Adrenal gland (tissue), 12 donors: ENCODE measurements around the gene DLG2. TPM values are rescaled to one million over a fixed set of nuclear protein-coding genes. Genes with fewer than 3 reads are reported as not detected.

Source experiments
- DNase-seq, 7 donors: peaks; one replicate each; pipeline ENCODE4 v3.0.0-alpha.2; 2019 to 2020
- H3K27ac ChIP-seq, 5 donors: fragments of 200-600 bp; sonication (generic) in 4 of 5; 1 replicate in 3 of 5; 2 replicates in 2 of 5; pipeline versions ENCODE4 v1.5.1 to v1.8.0; 2016 to 2020; ENCODE audit warnings: mild to moderate bottlenecking in 1 of 5
- H3K27me3 ChIP-seq: fragments of 200-600 bp; 2 replicates; pipeline ENCODE4 v1.8.0; 2021
- H3K36me3 ChIP-seq, 2 donors: fragments of 200-600 bp; replicated peaks in 1 of 2; 1 replicate in 1 of 2; 2 replicates in 1 of 2; pipeline versions ENCODE4 v1.5.1 to v1.8.0; 2018 to 2022
- H3K4me1 ChIP-seq, 2 donors: fragments of 200-600 bp; replicated peaks in 1 of 2; 1 replicate in 1 of 2; 2 replicates in 1 of 2; pipeline versions ENCODE4 v1.5.1 to v1.8.0; 2018 to 2021
- H3K4me3 ChIP-seq, 4 donors: fragments of 200-600 bp; sonication (generic) in 3 of 4; one replicate each; pipeline ENCODE4 v1.5.1; 2016 to 2018
- H3K9me3 ChIP-seq, 3 donors: fragments of 200-600 bp; sonication (generic) in 1 of 3; replicated peaks in 1 of 3; 1 replicate in 2 of 3; 2 replicates in 1 of 3; pipeline versions ENCODE4 v1.5.1 to v1.8.0; 2016 to 2021
- POLR2A ChIP-seq, 2 donors: fragments of 450-650 bp; IDR thresholded peaks; one replicate each; pipeline ENCODE4 v1.6.1; 2017; ENCODE audit warnings: antibody characterized with exemption in 2 of 2, mild to moderate bottlenecking in 2 of 2, moderate library complexity in 1 of 2
- WGBS, 4 donors: extraction: QIAGEN DNeasy Blood & Tissue Kit in 2 of 4; methylation state at CpG; one replicate each; pipeline versions ENCODE4 v1.1.5 to v1.1.7; 2013 to 2017; 5-methylcytosine and 5-hydroxymethylcytosine counted together
- intact Hi-C, 2 donors: fragments of 100-400 bp; cut with DNase I; formaldehyde crosslinking; loops; one replicate each; pipeline versions ENCODE4 v1.14.1 to v1.15.0; 2022 to 2023
- polyA plus RNA-seq, 3 donors: library from polyadenylated mRNA; stranded (reverse); fragments of 200-250 nt in 2 of 3; fragments of 350-450 nt in 1 of 3; fragmentation: Illumina TruSeq in 1 of 3; extraction: RNeasy Lipid Tissue Mini Kit (QIAGEN cat#74804) in 1 of 3; gene quantifications; one replicate each; pipeline ENCODE4 v1.2.3, GENCODE V29; 2013 to 2014
- total RNA-seq, 9 donors: library from RNA; depleted of rRNA in 4 of 9; stranded (reverse); fragments of >200 nt in 4 of 9; fragments of 120-200 nt in 1 of 9; fragmentation: NEBNext Ultra II Directional in 1 of 9; extraction: Animal tissue kit (Norgen Biotek cat#: 25700) in 1 of 9; gene quantifications; one replicate each; pipeline versions ENCODE4 v1.1.0 to v1.2.4, GENCODE V29; 2013 to 2023
- TF ChIP-seq, protein P1 (sequence below), 6 experiments: fragments of 450-650 bp in 4 of 6; fragments of 200-600 bp in 2 of 6; sonication (generic) in 1 of 6; IDR thresholded peaks; 1 replicate in 5 of 6; 2 replicates in 1 of 6; pipeline versions ENCODE4 v1.5.1 to v1.8.0; 2016 to 2021; ENCODE audit warnings: antibody characterized with exemption in 6 of 6, mild to moderate bottlenecking in 2 of 6, moderate library complexity in 1 of 6
- donor health status: healthy with polysubstance abuse.
- donor health status: Bipolar disorder and iron deficiency.
- donor health status: DM: yes; HTN: yes; CAD: no.
- donor health status: DM: no; HTN: no; CAD: no.
- donor health status: DM: no; HTN: no; CAD: no.
- donor health status: DM: yes; HTN: yes; CAD: no.

DLG2 gene
- total and polyA plus RNA-seq, 12 donors: 8.3 to 101 (median 37.5) TPM

DNA sequence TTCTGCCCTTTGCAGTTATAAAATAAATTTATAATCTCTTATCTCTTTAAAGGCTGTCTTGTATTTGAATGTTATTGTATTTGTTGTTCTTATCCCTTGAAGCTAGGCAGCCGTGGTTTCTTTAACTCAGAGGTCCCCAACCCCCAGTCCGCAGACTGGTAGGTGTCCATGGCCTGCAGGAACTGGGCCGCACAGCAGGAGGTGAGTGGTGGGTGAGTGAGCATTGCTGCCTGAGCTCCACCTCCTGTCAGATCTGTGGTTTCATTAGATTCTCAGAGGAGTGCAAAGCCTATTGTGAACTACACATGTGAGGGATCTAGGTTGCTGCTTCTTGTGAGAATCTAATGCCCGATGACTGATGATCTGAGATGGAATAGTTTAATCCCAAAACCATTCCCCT, 1961.0 kb downstream of the DLG2 start:
- Histone ChIP-seq H3K27me3 (no peaks in the 10 kb centered on the region), H3K36me3 (no peaks in the 10 kb centered on the region), H3K4me3 (no peak overlapping the region), H3K4me1 (no peaks in the 10 kb centered on the region), H3K9me3 (no peaks in the 10 kb centered on the region), H3K27ac (no peak overlapping the region)
- TF ChIP-seq, protein P1, sequence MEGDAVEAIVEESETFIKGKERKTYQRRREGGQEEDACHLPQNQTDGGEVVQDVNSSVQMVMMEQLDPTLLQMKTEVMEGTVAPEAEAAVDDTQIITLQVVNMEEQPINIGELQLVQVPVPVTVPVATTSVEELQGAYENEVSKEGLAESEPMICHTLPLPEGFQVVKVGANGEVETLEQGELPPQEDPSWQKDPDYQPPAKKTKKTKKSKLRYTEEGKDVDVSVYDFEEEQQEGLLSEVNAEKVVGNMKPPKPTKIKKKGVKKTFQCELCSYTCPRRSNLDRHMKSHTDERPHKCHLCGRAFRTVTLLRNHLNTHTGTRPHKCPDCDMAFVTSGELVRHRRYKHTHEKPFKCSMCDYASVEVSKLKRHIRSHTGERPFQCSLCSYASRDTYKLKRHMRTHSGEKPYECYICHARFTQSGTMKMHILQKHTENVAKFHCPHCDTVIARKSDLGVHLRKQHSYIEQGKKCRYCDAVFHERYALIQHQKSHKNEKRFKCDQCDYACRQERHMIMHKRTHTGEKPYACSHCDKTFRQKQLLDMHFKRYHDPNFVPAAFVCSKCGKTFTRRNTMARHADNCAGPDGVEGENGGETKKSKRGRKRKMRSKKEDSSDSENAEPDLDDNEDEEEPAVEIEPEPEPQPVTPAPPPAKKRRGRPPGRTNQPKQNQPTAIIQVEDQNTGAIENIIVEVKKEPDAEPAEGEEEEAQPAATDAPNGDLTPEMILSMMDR (IDR thresholded peaks at IDR 0.05): no peak
- TF ChIP-seq POLR2A (IDR thresholded peaks at IDR 0.05): no peak
- DNase-seq: no peak
- WGBS, 4 donors: 74 to 85% (median 77%) methylated on average over 4 of the region's 4 CpGs
- intact Hi-C loops: no loop called here

DNA sequence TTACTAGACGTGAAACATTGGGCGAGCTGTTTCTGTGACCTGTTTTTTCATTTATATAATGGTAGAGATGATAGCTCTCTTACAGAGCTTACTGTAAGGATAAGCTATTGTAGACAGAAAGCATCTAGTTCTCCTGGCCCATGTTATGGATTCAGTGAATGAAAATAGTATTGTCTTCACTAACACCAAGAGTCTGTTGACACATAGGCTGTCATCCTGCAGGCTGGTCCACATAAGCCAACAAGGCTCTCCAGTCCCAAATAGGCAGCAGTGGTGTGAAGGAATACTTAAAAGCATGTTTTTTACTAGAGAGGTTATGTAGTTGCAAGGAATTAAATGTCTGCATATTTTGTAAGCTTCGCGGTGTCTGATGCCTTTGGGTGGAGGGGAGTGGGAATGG, 1963.2 kb downstream of the DLG2 start:
- DNase-seq: no peak
- 93 to 99% (median 99%) methylated on average over 4 of the region's 4 CpGs for WGBS, 4 donors
- Histone ChIP-seq H3K4me3 (no peak overlapping the region), H3K4me1 (no peaks in the 10 kb centered on the region), H3K9me3 (no peaks in the 10 kb centered on the region), H3K27ac (no peak overlapping the region), H3K36me3 (no peaks in the 10 kb centered on the region), H3K27me3 (no peaks in the 10 kb centered on the region)
- TF ChIP-seq POLR2A (IDR thresholded peaks at IDR 0.05): no peak
- TF ChIP-seq, protein P1 (IDR thresholded peaks at IDR 0.05): no peak
- intact Hi-C loops: no loop called here

DNA sequence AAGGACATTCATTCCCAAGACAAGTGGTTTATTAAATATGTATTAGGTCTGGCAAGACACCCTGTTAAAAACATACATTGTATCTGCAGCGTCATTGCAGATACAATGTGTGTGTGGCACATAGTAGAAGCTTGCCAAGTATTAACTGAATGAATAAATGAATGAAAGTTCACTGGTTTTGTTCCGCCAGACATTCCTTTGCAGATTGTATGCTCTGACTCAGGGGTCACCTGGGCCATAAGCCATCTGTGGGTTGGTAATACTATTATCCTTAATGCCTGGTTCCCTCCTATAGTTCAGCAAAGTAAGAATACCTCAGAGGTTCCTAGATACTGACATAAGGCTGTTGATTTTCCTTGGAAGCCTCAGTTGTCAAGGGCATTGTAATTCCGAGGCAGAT, 1963.7 kb downstream of the DLG2 start:
- TF ChIP-seq POLR2A (IDR thresholded peaks at IDR 0.05): no peak
- TF ChIP-seq, protein P1 (IDR thresholded peaks at IDR 0.05): no peak
- H3K4me3 ChIP-seq: no peak overlapping the region

GRCh38 chr11:83662494-83662893, 1964.7 kb downstream of the DLG2 start:
- H3K4me3 ChIP-seq: no peak overlapping the region
- H3K4me1 ChIP-seq: no peaks in the 10 kb centered on the region
- H3K27me3 ChIP-seq: no peaks in the 10 kb centered on the region
- DNase-seq: no peak
- 87 to 92% (median 91%) methylated on average over 1 of the region's 1 CpG for WGBS, 4 donors
- H3K36me3 ChIP-seq: no peaks in the 10 kb centered on the region
- TF ChIP-seq, protein P1 (IDR thresholded peaks at IDR 0.05): no peak
- TF ChIP-seq POLR2A (IDR thresholded peaks at IDR 0.05): no peak
- no peaks in the 10 kb centered on the region for H3K9me3 ChIP-seq
- no peak overlapping the region for H3K27ac ChIP-seq
- intact Hi-C loops: no loop called here

More for the DNA sequence above, 1963.7 kb downstream of the DLG2 start:
- no peaks in the 10 kb centered on the region for H3K27me3 ChIP-seq
- H3K4me1 ChIP-seq: no peaks in the 10 kb centered on the region
- intact Hi-C loops: no loop called here
- no peak overlapping the region for H3K27ac ChIP-seq
- no peaks in the 10 kb centered on the region for H3K9me3 ChIP-seq
- 74 to 84% (median 81%) methylated on average over 3 of the region's 3 CpGs for WGBS, 4 donors
- DNase-seq: no peak
- H3K36me3 ChIP-seq: no peaks in the 10 kb centered on the region
